Heart left ventricle (tissue), 13 donors: Measurements from ENCODE around the gene FOXJ3.

ENCODE experiments used
- POLR2A ChIP-seq, 2 donors: fragments of 450-650 bp; IDR thresholded peaks; one replicate each; pipeline ENCODE4 v1.6.1; 2017; ENCODE audit warnings: antibody characterized with exemption in 2 of 2, mild to moderate bottlenecking in 2 of 2, moderate library complexity in 2 of 2
- TF ChIP-seq, protein P1 (sequence below), 12 donors: fragments of 200-600 bp; sonication (generic) in 4 of 12; IDR thresholded peaks; one replicate each; pipeline versions ENCODE4 v1.5.0 to v1.8.0; 2018 to 2022; ENCODE audit warnings: antibody characterized with exemption in 12 of 12, mild to moderate bottlenecking in 5 of 12
- donor health status: ischemic (EF 13 %, LVEDD 7.1; RV severe dilation, severe dysfunction).
- donor health status: DM: no; HTN: yes; CAD: no.
- donor health status: DM: no; HTN: no; CAD: no.
- donor health status: ischemic (EF 25% LVEDD 6.9; RV normal size, moderate dysfunction).
- donor health status: ischemic (EF 25% LVEDD 5.7; RV mildly dilated, moderate dysfunction).
- donor health status: ischemic (EF 35%, LVEDD 5.7; RV mildly dilated, moderate dysfunction).
- donor health status: nonischemic (EF 11% LVEDD 7.7; RV severe dilation, severe dysfunction).
- donor health status: DM: yes; HTN: yes; CAD: no.
- donor health status: PGD.
- donor health status: ischemic (EF 29% LVEDD 5.4; RV normal size, mild dysfunction).
- donor health status: nonischemic (EF 23%, LVEDD 6.1; RV moderate dilation, normal function).

DNA sequence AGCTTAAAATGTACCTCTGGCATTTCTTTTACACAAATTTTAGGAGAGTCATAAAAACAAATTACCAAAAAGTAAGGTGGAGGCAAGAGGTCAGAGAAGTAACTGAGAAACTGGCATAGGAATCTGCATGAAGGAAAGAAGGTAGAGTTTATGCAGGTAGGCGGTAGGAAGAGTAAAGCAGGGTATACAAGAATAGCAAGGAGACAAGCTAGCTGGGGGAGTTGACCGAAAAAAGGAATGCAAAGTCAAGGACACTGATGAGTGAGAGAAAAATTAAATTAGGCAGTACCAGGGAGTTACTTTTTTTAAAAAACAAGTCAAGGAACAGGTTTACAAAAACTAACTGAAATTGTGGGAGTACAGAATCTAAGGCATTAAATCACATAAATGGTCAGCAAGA is 56.0 kb downstream of the FOXJ3 start:
- TF ChIP-seq, protein P1, sequence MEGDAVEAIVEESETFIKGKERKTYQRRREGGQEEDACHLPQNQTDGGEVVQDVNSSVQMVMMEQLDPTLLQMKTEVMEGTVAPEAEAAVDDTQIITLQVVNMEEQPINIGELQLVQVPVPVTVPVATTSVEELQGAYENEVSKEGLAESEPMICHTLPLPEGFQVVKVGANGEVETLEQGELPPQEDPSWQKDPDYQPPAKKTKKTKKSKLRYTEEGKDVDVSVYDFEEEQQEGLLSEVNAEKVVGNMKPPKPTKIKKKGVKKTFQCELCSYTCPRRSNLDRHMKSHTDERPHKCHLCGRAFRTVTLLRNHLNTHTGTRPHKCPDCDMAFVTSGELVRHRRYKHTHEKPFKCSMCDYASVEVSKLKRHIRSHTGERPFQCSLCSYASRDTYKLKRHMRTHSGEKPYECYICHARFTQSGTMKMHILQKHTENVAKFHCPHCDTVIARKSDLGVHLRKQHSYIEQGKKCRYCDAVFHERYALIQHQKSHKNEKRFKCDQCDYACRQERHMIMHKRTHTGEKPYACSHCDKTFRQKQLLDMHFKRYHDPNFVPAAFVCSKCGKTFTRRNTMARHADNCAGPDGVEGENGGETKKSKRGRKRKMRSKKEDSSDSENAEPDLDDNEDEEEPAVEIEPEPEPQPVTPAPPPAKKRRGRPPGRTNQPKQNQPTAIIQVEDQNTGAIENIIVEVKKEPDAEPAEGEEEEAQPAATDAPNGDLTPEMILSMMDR (IDR thresholded peaks at IDR 0.05), result no peak
- TF ChIP-seq POLR2A (IDR thresholded peaks at IDR 0.05), result no peak
